HuH-7 (cell line): ENCODE data around the gene CHST11.

Experiments used
- DNase-seq: peaks from one replicate; pipeline ENCODE4 v3.0.0; 2011; ENCODE audit warnings: low spot score

Gene CHST11

DNA sequence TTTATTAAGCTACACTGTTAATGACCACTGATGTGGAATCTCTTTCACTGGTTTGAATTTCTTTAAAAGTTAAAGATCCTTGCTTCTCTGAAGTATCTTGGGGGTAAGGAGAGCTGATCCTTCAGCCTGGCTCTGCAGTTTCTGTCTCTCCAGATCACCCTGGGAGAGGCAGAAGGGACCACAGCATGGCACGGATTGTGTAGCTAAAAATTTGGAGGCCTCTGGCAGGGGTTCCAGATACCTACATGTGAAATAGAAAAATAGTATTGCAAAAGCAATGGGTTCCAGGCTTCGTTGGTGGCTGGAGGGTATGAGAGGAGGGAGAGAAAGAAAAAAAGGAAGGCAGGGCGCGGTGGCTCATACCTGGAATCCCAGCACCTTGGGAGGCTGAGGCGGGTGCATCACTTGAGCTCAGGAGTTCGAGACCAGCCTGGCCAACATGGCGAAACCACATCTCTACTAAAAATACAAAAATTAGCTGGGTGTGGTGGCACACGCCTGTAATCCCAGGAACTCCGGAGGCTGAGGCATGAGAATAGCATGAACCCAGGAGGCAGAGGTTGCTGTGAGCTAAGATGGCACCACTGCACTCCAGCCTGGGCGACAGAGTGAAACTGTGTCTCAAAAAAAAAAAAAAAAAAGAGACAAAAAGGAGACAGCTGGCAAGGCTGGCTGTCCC lies 3.4 kb downstream of the CHST11 start:
- DNase-seq, result no peak

- no peak for DNase-seq
These were observed 4.4 kb downstream of the CHST11 start for GRCh38 chr12:104460973-104461698.

GRCh38 chr12:104462325-104462724 lies 5.6 kb downstream of the CHST11 start:
- no peak for DNase-seq

GRCh38 chr12:104462931-104463339 lies 6.2 kb downstream of the CHST11 start:
- no peak for DNase-seq

DNA sequence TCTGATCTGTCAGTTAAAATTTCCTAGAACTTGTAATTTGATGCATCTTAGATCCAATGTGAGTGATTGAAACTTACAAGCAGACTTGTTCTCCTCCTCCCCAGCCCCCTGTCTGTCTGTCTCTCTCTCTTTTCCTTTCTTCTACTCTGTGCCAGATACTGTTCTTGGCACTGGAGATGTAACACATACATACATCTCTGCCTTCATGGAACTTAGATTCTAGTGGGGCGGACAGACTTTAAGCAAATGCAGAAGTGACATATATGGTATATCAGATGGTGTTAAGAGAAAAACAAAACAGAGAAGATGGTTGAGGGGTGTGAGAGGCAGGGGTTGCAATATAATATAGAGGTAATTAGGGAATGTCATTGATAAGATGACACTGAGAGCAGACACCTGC lies 6.6 kb downstream of the CHST11 start:
- no peak for DNase-seq

DNA sequence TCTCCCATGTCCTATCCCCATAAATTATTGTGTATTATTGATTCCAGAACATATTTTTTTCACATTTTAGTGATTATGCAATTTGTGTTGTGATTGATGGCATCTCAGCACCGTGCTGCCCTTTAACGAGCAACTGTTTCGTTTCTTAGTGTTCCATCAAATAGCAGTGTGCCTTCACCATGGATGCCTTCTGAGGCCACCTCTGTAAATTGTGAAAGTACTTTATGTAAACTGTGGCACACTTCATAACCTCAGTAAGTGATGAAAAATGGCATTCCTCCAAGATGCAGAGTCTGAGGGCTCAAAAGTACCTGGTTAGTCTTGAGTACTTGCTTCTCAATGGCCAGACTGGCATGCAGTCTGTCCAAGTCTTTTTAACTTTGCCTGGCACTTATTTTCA lies 8.2 kb downstream of the CHST11 start:
- no peak for DNase-seq

- DNase-seq, result no peak
These were observed 10.1 kb downstream of the CHST11 start for GRCh38 chr12:104466709-104467345.

GRCh38 chr12:104467346-104467837 lies 10.6 kb downstream of the CHST11 start:
- DNase-seq, result no peak

DNA sequence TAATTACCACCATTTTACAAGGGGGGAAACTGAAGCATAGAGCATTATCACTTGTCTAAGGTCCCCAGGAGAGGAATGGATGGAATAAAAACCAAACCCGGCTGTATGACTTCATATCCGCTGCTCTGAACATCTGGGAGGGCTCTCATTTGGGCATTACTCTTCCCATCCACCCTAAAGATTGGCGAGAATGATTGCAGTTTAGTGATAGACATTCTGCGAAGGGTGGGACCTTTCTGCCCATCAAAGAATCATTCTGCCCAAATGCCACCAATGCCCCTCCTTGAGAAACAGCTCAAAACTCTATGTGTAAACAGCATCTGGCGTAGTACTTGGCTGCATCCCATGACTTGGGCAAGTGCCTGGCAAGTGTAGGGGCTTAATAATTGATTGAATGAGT lies 11.6 kb downstream of the CHST11 start:
- no peak for DNase-seq

DNA sequence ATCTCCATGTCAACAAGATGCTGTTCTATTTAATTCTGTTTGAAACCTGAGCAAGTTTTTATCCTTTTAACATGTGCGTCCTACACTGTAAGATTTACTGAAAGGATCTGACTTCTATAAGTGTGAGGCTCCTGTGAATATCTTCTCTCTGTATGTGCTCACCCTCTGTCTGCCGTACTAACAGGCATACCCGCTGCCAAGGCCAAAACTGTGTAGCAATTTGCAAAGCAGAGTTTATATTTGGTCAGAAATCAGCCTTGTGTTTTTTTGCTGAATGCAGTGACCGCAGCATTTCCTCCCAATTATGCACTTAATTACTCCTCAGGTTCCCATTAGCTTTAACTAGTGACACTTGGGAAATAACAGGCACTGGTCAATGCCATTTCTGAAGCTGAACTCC lies 12.3 kb downstream of the CHST11 start:
- no peak for DNase-seq

- no peak for DNase-seq
These were observed 12.8 kb downstream of the CHST11 start for GRCh38 chr12:104469523-104469922.

DNA sequence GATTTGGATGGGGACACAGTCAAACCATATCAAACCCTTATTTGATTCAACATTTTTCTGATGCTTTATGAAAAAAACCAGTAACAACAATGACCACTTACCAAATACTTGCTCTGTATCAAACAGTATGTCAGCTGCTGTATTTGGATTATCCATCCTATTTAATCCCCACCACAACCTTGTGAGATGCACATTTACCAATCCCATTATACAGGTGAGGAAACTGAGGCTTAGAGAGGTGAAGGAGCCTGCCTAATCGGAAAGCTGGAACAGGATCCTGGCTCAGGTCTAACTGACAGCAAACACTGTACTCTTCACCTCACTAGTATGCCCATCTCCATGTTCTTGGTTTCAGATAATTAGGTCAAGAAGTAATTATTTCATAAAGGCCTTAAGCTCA lies 13.8 kb downstream of the CHST11 start:
- DNase-seq, result no peak

DNA sequence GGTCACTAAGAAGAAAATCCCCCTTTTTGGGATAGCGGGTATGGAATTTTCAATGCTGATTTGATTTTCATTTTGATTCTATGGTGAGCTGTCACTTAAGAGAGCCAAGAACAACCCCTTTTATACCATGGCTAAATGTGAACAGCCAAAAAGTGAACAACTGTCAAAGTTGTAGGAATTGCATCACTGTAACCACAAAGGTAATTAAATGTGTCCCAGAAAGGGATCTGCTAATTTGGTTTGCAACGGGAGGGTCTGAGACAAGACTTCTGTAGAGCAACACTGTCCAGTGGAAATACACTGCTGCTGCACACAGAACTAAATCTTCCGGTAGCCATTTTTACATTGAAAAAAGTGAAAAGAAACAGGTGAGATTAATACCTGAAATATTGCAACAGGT lies 14.6 kb downstream of the CHST11 start:
- no peak for DNase-seq

DNA sequence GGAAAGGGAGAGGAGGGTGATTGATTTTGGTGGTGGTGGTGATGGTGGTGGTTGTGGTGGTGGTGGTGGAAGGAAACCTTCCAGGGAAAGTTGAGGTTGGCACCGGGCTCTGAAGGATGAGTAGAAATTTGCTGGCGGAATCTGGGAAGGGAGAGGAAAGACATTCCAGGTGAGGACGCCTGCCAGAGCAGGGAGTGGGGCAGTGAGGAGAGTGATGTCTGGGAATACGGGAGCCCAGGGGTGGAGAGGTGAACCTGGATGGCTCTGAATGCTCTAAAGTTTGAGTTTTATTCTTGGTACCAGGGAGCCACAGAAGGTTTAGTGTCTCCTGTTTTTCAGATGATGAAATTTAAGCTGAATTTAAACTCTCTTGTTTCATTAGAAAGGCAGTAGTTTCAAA lies 16.0 kb downstream of the CHST11 start:
- DNase-seq, result no peak

DNA sequence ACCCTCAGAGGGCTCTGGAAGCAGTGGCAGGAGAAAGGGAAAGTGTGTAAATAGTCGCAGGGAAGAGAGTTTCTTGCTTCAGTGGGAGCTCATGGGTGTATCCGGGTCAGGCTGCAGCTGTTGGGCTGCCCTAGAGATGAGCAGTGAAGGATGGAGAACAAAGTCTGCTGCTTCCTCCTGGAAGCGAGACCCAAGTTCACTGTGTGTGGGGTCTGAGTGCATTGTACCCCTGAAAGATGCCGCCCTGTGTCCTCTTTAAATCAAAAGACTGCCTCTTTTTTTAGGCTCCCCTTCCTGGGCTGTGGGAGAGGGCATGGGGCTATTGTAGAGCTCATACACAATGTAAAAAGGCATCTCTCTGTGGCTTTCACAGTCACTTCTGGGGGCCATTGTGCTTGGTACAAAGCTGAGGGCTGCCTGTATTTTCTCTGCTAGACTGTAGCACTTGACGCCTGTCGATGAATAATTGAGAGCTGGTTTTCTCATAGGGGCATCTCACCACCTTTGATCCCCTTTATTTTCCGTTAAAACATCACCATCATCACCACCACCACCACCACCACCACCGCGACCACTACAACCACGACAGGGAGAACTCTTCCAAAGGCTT lies 16.7 kb downstream of the CHST11 start:
- no peak for DNase-seq

- DNase-seq, result no peak
These were observed 18.5 kb downstream of the CHST11 start for GRCh38 chr12:104475271-104475670.

GRCh38 chr12:104477510-104478390 lies 21.0 kb downstream of the CHST11 start:
- no peak for DNase-seq

GRCh38 chr12:104478396-104479122 lies 21.8 kb downstream of the CHST11 start:
- no peak for DNase-seq

- no peak for DNase-seq
These were observed 22.4 kb downstream of the CHST11 start for GRCh38 chr12:104479123-104479662.

DNA sequence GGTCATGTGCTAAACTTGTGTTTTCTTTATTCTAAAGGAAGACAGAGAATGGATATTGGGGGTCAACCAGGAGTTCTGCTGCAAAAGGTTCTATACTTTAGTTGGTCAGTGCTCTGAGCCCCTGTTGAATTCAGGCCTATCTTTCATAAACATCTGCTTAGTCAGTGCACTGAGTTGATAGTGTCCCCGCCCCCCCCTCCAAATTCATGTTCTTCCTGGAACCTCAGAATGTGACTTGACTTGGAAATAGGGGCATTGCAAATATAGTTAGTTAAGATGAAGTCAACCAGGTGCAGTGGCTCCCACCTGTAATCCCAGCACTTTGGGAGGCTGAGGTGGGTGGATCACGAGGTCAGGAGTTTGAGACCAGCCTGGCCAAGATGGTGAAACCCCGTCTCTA lies 23.3 kb downstream of the CHST11 start:
- no peak for DNase-seq
